Epithelial cell of umbilical artery (primary cell): Measurements from ENCODE around the gene ZFYVE26. TPM values are rescaled to one million over a fixed set of nuclear protein-coding genes. Genes with fewer than 3 reads are reported as not detected.

Source experiments
- total RNA-seq: library from RNA; depleted of rRNA; stranded (reverse); fragments of >200 nt; gene quantifications from 2 replicates; pipeline ENCODE4 v1.2.3, GENCODE V29; 2014

The ZFYVE26 gene
- 10.7 and 22.2 TPM in 2 replicates for total RNA-seq

GRCh38 chr14:67816326-67817002 lies at the start of gene ZFYVE26:
ZFYVE26 (minus strand) TSS chr14:67816590; CDS start chr14:67815963, 627 bp downstream.

GRCh38 chr14:67819563-67820421 lies 3.4 kb upstream of the ZFYVE26 start, which contains the start of gene RAD51B:
RAD51B (plus strand) TSS chr14:67819779.

GRCh38 chr14:67701492-67701891 lies 114.9 kb downstream of the ZFYVE26 start, which contains the start of gene RDH12:
RDH12 (plus strand) TSS chr14:67701886; CDS start chr14:67722643, 20,757 bp downstream.

Other genes with a start within 250 kb of the ZFYVE26 start
- gene PIGH, start 216.3 kb downstream of the ZFYVE26 start, total RNA-seq, result 12.3 TPM in 2 replicates
- 33.0 and 61.1 TPM in 2 replicates for gene ARG2, start 196.7 kb downstream of the ZFYVE26 start, total RNA-seq
- gene VTI1B, start 142.0 kb downstream of the ZFYVE26 start, total RNA-seq, result 46.1 and 49.8 TPM in 2 replicates
- gene RDH11, start 120.8 kb downstream of the ZFYVE26 start, total RNA-seq, result 130 and 149 TPM in 2 replicates
- gene RDH12, start 114.7 kb downstream of the ZFYVE26 start, total RNA-seq, result not detected in 2 replicates
- 7.5 and 19.3 TPM in 2 replicates for gene RAD51B, start 3.2 kb upstream of the ZFYVE26 start, total RNA-seq